Measurements from ENCODE around the gene CCDC85C. TPM values are rescaled to one million over a fixed set of nuclear protein-coding genes. Genes with fewer than 3 reads are reported as not detected.
A peak's percentile ranks its signal among the peaks of the same experiment; 100 is the strongest.

Gene CCDC85C
- total and polyA plus RNA-seq, 2 of the 8 experiments (the other 6 are each of a cell fraction or from before 2014, with no cell fraction given): 16.8 to 35.8 TPM

DNA sequence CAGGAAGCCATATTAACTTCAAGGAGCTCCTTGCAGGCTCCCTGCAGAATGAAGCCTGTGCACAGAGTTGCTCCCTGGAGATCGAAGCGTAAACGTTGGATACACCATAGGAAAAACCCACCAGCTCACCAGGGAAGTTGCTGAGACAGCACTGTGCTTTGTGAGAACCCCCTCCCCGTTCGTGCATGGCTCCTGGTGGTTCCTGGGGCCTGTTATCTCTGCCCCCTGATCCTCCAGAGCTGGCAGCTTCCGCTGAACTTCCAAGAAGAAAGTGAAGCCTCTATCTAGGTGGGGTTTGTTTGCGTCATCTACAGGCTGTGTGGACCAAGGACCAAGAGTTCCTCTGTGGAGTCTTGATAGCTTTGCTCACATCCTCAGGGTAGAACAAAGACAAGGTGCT is 2.4 kb upstream of the CCDC85C start:
- Histone ChIP-seq H4K91ac (replicated peaks; ENCODE audit: insufficient read length, low read length) (no peak overlapping the region), H3K27ac (ENCODE audit: low read depth, low read length) (no peak overlapping the region), H3K4me2 (ENCODE audit: insufficient read depth in 1 of 2, low read depth in 2 of 2, low read length in 2 of 2) (peak overlapping the region in 1 of 2 experiments; percentile 98; a peak in 1 of 4 replicates), H3K23me2 (ENCODE audit: low read depth, low read length) (peaks cover 20% of the 10 kb centered on the region), H3K4ac (replicated peaks; ENCODE audit: insufficient read length, low read depth, low read length) (no peak overlapping the region), H2AK5ac (ENCODE audit: low read depth, low read length) (no peak overlapping the region), H3K9me3 (ENCODE audit: insufficient read depth in 2 of 2, low read depth in 1 of 2, low read length in 1 of 2) (peaks cover 0 to 3% of the 10 kb centered on the region in 2 experiments; a peak in 1 of 4 replicates), H3K18ac (ENCODE audit: extremely low read depth, low read length) (no peak overlapping the region), H2BK120ac (replicated peaks; ENCODE audit: low read depth, low read length) (no peak overlapping the region), H3K79me2 (ENCODE audit: control insufficient read depth in 1 of 2, insufficient read depth in 2 of 2, low read length in 2 of 2) (peaks cover under 1 to 14% of the 10 kb centered on the region in 2 experiments; a peak in 3 of 4 replicates), H4K5ac (ENCODE audit: insufficient read length, low read depth, low read length) (no peak overlapping the region), H3K27me3 (replicated peaks in 1 of 4; ENCODE audit: control insufficient read depth in 3 of 4, extremely low read depth in 1 of 4, insufficient read depth in 3 of 4, low read length in 3 of 4) (peaks cover 9 to 34% (median 26%) of the 10 kb centered on the region in 4 experiments; a peak in 6 of 7 replicates), H4K20me1 (replicated peaks in 1 of 2; ENCODE audit: control insufficient read depth in 1 of 2, insufficient read depth in 2 of 2, low read length in 2 of 2) (peaks cover 13 to 19% of the 10 kb centered on the region in 2 experiments), H2BK5ac (ENCODE audit: low read depth, low read length) (no peak overlapping the region), H2BK20ac (ENCODE audit: low read length) (peak overlapping the region; percentile 48; the same call in 1 of the 2 replicates), H3K36me3 (ENCODE audit: control insufficient read depth in 2 of 4, insufficient read depth in 4 of 4, low read length in 3 of 4) (no peaks in the 10 kb centered on the region; a peak in 1 of 8 replicates), H4K8ac (ENCODE audit: extremely low read depth, insufficient read depth, low read length) (no peak overlapping the region; the same call in 1 of the 2 replicates), H2BK15ac (ENCODE audit: low read length) (0 out of 2 replicates have a peak overlapping the region, but pooled peaks have one; percentile 31), H3K79me1 (ENCODE audit: low read depth, low read length) (peaks cover 5% of the 10 kb centered on the region), H2BK12ac (ENCODE audit: low read depth, low read length) (0 out of 2 replicates have a peak overlapping the region, but pooled peaks have one; percentile 22), H3K4me3 (ENCODE audit: extremely low read depth in 1 of 4, insufficient read depth in 2 of 4, low read depth in 3 of 4, low read length in 4 of 4) (no peak overlapping the region), H3K9ac (replicated peaks in 1 of 4; ENCODE audit: extremely low read depth in 1 of 4, low read depth in 3 of 4, low read length in 3 of 4) (no peak overlapping the region), H2AFZ (ENCODE audit: low read length) (no peak overlapping the region), H3K14ac (ENCODE audit: insufficient read length) (no peak overlapping the region), H3K23ac (ENCODE audit: insufficient read length) (no peak overlapping the region), H3K56ac (replicated peaks; ENCODE audit: insufficient read length, low read depth, low read length) (no peak overlapping the region), H3K4me1 (replicated peaks in 1 of 4; ENCODE audit: control insufficient read depth in 3 of 4, insufficient read depth in 4 of 4, low read length in 3 of 4) (peaks cover 4 to 26% (median 17%) of the 10 kb centered on the region in 4 experiments)
- POLR2A ChIA-PET (ENCODE audit: partially characterized antibody): interaction anchor here (1.2 to 2.7 kb wide), 4 partner anchors 12 to 27 kb away, joined by 3 to 10 read pairs (median 7); no protein-coding TSS in a partner anchor
- WGBS, 2 experiments (ENCODE audit: extremely low coverage in 1 of 2, insufficient coverage in 1 of 2, insufficient read length in 1 of 2, insufficient replicate concordance in 2 of 2, low coverage in 1 of 2, low lambda C conversion rate in 2 of 2, missing lambda C conversion rate in 1 of 2): 77% methylated on average over 6 of the region's 7 CpGs; no CpG with 5 or more reads in 1 of the 2 experiments
- FAIRE-seq: no peak
- CTCF ChIA-PET (ENCODE audit: partially characterized antibody): interaction anchor here (0.8 to 6.4 kb wide), 17 partner anchors 12 to 88 kb away, joined by 3 to 37 read pairs (median 5); no protein-coding TSS in a partner anchor
- DNase-seq (ENCODE audit: low read depth in 1 of 2, low spot score in 2 of 2): no peak
- TF ChIP-seq JUND (IDR thresholded peaks at IDR 0.05; ENCODE audit: low read length) (no peak), TAF7 (optimal IDR thresholded peaks at IDR 0.05; ENCODE audit: borderline replicate concordance, low read depth, low read length) (no peak), E2F6 (IDR thresholded peaks at IDR 0.05) (no peak), TAF1 (IDR thresholded peaks at IDR 0.05; ENCODE audit: low read depth, low read length) (no peak), RNF2 (IDR thresholded peaks at IDR 0.05; ENCODE audit: borderline replicate concordance, low read depth, low read length, missing control alignments, poor library complexity, severe bottlenecking) (no peak), ZNF274 (IDR thresholded peaks at IDR 0.05; ENCODE audit: borderline replicate concordance, extremely low read depth, low read length) (no peak), CBX5 (IDR thresholded peaks at IDR 0.05; ENCODE audit: low read depth, low read length) (no peak), ATF2 (IDR thresholded peaks at IDR 0.05; ENCODE audit: low read length) (no peak), HDAC6 (IDR thresholded peaks at IDR 0.05; ENCODE audit: low read depth, low read length) (no peak), MAFK (IDR thresholded peaks at IDR 0.05; ENCODE audit: low read depth, low read length) (no peak)

Data from H1 (cell line).